GM12872 (cell line): ENCODE data around the gene MAB21L2.

Experiments
- CTCF ChIP-seq: IDR thresholded peaks from 3 replicates; pipeline ENCODE4 v1.5.1; 2011; ENCODE audit warnings: low read depth, mild to moderate bottlenecking, low read length, moderate library complexity; ENCODE audit not compliant: insufficient read depth

MAB21L2 gene

GRCh38 chr4:150598909-150599308, 17.0 kb downstream of the MAB21L2 start:
- no peak for TF ChIP-seq CTCF

- no peak for TF ChIP-seq CTCF
Measured at GRCh38 chr4:150599547-150599946, 17.6 kb downstream of the MAB21L2 start.

- no peak for TF ChIP-seq CTCF
Measured at GRCh38 chr4:150600812-150601445, 19.0 kb downstream of the MAB21L2 start.

GRCh38 chr4:150609131-150609530, 27.2 kb downstream of the MAB21L2 start:
- no peak for TF ChIP-seq CTCF

GRCh38 chr4:150619042-150619441, 37.1 kb downstream of the MAB21L2 start:
- TF ChIP-seq CTCF: no peak

- no peak for TF ChIP-seq CTCF
Measured at GRCh38 chr4:150624055-150624454, 42.1 kb downstream of the MAB21L2 start.

GRCh38 chr4:150625033-150625432, 43.1 kb downstream of the MAB21L2 start:
- no peak for TF ChIP-seq CTCF

GRCh38 chr4:150628073-150628472, 46.1 kb downstream of the MAB21L2 start:
- TF ChIP-seq CTCF: no peak
